Measurements from ENCODE around the gene ANXA2.
"Not testable (repeated sequence)": the region's sequence is repeated elsewhere in the genome, so short reads cannot be mapped to it uniquely, and the experiment has no call there.

Gene ANXA2

GRCh38 chr15:60408463-60408981 lies 10.7 kb upstream of the ANXA2 start:
- DNase-seq: no peak

- DNase-seq: no peak
Observed at GRCh38 chr15:60407415-60407805, 9.6 kb upstream of the ANXA2 start.

GRCh38 chr15:60406513-60407414 lies 9.0 kb upstream of the ANXA2 start:
- no peak for DNase-seq

- DNase-seq: no peak
Observed at GRCh38 chr15:60405399-60405798, 7.6 kb upstream of the ANXA2 start.

GRCh38 chr15:60404351-60404750 lies 6.6 kb upstream of the ANXA2 start:
- not testable (repeated sequence) for DNase-seq

- no peak for DNase-seq
Observed at GRCh38 chr15:60400944-60401343, 3.2 kb upstream of the ANXA2 start.

GRCh38 chr15:60399931-60400330 lies 2.1 kb upstream of the ANXA2 start:
- no peak for DNase-seq

GRCh38 chr15:60399246-60399915 lies 1.6 kb upstream of the ANXA2 start:
- DNase-seq: no peak

- DNase-seq: peak; percentile 59 to 62
Observed at GRCh38 chr15:60396958-60397771, 621 bp downstream of the ANXA2 start.

- no peak for DNase-seq
Observed at GRCh38 chr15:60396560-60396957, 1.2 kb downstream of the ANXA2 start.

- DNase-seq: no peak
Observed at GRCh38 chr15:60396100-60396499, 1.7 kb downstream of the ANXA2 start.

- no peak for DNase-seq
Observed at GRCh38 chr15:60395276-60396011, 2.3 kb downstream of the ANXA2 start.

GRCh38 chr15:60394689-60395097 lies 3.1 kb downstream of the ANXA2 start:
- DNase-seq: no peak

GRCh38 chr15:60392986-60393790 lies 4.6 kb downstream of the ANXA2 start:
- DNase-seq: no peak

- DNase-seq: peak in 1 of 2 donors; percentile 38
Observed at GRCh38 chr15:60392601-60392985, 5.2 kb downstream of the ANXA2 start.

GRCh38 chr15:60391722-60392315 lies 6.0 kb downstream of the ANXA2 start:
- no peak for DNase-seq

- DNase-seq: no peak
Observed at GRCh38 chr15:60390871-60391501, 6.8 kb downstream of the ANXA2 start.

GRCh38 chr15:60390231-60390630 lies 7.6 kb downstream of the ANXA2 start:
- no peak for DNase-seq

- peak; percentile 26 to 39 for DNase-seq
Observed at GRCh38 chr15:60389261-60390077, 8.3 kb downstream of the ANXA2 start.

GRCh38 chr15:60387321-60387720 lies 10.5 kb downstream of the ANXA2 start:
- DNase-seq: no peak

Data from stimulated activated CD4-positive, alpha-beta T cell treated with anti-CD3 and anti-CD28 coated beads, Interleukin-2, amount 100 ng/mL, for 24 hours (primary cell).